NCI-H187 treated with DMSO at 0.1 percent for 48 hours (cell line): ENCODE measurements around the gene NAXD.
"Not testable (repeated sequence)": the region's sequence is repeated elsewhere in the genome, so short reads cannot be mapped to it uniquely, and the experiment has no call there.

Source experiments
- DNase-seq: peaks from one replicate; lab custom pipeline; 2025; lab: John Stamatoyannopoulos, UW

Gene NAXD

GRCh38 chr13:110628477-110628793 is 13.1 kb downstream of the NAXD start:
- no peak for DNase-seq

DNA sequence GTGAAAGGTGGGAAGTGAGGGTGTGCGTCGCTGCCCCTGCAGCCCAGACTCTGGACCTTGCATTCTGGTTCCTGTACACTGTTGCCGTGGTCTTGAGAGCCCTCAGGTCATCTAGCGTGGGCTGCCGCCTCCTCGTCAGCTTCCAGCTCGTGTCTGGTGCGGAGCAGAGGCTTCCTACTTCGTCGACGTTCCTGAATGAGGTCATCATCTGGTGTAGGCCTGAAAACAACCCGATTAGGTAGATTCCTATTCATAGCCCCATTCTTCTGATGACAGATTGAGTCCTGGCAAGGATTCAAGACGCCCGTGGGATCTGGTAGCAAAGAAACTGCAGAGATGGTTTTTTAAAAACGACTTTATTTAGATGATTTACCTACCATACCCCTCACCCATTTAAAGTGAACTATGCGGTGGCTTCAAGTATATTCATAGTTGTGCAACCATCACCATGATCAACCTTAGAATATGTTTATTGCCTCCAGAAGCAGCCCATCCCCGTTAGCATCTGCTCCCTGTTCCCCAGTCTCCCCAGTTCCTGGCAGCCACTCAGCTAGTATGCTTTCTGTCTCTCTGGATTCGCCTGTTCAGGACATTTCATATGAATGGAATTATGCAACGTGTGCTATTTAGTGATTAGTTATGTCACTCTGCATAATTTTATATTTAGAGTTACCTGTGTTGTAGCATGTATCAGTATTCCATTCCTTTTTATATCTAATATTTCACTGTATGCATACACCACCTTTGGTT is 13.8 kb downstream of the NAXD start:
- DNase-seq, result no peak

- DNase-seq, result no peak
Observed at GRCh38 chr13:110629735-110630134, 14.4 kb downstream of the NAXD start.

DNA sequence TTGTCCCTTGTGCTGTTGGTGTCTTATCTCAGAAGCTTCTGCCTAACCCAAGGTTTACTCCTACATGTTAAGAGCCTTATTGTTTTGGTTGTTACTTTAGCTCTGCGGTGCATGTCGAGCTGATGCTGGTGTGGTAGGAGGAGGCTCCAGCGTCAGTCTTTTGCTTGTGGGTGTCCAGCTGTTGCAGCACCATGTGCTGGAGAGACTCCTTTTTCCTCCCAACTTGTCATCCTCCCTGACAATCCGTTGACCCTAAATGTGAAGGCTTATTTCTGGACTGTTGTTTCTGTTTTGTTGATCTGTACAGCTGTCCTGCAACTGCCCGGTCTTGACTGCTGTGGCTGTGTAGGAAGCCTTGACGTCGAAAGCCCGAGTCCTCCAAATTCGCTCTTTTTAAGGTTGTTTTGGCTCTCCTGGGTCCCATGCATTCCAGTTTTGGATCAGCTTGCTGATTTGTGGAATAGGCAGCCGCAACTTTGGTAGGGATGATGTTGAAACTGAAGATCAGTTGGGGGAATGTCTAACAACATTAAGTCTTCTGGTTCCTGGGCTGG is 15.3 kb downstream of the NAXD start:
- no peak for DNase-seq

DNA sequence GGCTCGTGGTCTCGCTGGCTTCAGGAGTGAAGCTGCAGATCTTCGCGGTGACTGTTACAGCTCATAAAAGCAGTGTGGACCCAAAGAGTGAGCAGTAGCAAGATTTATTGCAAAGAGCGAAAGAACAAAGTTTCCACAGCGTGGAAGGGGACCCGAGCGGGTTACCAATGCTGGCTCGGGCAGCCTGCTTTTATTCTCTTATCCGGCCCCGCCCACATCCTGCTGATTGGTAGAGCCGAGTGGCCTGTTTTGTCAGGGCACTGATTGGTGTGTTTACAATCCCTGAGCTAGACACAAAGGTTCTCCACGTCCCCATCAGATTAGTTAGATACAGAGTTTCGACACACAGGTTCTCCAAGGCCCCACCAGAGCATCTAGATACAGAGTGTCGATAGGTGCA is 16.9 kb downstream of the NAXD start:
- not testable (repeated sequence) for DNase-seq

- DNase-seq, result no peak
Observed at GRCh38 chr13:110633776-110634175, 18.4 kb downstream of the NAXD start.

DNA sequence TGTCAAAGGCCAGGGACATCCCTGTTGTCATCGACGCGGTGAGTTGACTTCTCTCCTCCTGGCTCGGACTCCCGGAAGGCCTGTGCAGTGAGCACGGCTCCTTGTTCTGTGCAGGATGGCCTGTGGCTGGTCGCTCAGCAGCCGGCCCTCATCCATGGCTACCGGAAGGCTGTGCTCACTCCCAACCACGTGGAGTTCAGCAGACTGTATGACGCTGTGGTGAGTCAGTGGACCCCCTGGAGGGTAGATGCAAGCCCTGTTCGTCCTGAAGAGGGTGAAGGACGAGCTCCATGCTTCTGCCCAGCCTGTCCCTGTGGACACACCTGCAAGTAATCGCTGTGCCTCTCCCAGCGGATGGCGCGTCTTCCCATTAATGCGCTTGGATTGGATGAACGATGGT is 19.2 kb downstream of the NAXD start:
- no peak for DNase-seq

DNA sequence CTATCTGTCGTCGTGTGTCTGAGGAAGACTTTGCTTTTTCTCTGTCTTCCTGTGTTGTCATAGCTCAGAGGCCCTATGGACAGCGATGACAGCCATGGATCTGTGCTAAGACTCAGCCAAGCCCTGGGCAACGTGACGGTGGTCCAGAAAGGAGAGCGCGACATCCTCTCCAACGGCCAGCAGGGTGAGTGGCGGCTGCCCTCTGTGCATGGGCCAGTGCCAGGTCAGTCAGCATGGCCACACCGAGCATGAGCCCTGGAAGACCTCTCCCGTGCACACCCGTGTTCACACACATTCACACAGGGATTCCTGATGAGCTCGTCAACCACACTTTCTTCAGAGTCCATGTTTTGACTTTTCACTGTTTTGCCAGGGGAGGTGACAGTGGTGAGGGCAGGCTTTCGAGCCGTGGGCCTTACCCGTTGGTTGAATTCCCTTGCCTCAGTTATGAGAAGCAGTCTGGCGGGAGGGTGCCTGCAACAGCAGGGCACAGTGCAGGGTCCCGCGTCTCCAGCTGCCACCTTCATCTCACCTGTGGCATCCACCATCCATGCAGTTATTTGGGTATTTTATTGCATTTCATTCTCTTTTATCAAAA is 20.2 kb downstream of the NAXD start:
- DNase-seq, result no peak

DNA sequence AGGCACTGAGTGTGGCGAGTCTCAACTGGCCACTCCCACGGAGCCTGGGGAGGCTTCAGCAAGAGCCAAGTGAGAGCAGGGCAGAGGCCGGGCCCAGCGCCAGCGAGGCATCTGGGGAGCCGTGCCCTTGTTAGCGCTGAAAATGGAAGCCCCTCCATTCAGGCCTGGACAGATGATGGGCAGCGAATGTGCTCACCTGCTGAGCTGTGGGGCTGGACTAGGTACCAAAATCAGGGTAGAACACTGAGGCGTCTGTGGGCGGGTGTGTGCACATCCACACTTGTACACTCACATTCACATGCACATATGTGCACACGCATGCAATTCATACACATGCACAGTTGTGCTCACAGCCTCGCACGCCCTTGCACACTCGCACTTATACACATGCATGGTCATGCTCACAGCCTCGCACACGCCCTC is 20.7 kb downstream of the NAXD start:
- DNase-seq, result no peak

DNA sequence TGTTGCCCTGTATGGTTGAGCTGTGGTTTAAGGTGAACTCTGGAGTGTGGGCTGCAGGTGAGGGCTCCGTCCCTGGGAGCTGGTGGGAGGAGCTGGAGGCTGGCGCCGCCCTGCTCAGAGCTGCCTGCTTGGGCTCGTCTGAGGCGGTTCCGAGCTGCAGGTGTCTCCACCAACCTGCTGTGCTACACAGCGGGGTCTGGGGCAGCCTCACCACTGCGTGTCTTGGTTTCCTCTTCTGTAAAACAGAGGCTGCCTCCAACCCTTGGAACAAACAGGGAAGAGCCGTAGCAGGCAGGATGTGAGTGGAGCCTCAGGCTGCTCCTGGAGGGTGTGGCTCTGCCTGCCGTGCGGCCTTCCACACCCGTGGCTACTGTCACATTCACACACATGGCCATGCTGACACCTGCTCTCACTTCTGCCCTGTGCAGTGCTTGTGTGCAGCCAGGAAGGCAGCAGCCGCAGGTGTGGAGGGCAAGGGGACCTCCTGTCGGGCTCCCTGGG is 21.4 kb downstream of the NAXD start:
- peak; percentile 65 for DNase-seq

DNA sequence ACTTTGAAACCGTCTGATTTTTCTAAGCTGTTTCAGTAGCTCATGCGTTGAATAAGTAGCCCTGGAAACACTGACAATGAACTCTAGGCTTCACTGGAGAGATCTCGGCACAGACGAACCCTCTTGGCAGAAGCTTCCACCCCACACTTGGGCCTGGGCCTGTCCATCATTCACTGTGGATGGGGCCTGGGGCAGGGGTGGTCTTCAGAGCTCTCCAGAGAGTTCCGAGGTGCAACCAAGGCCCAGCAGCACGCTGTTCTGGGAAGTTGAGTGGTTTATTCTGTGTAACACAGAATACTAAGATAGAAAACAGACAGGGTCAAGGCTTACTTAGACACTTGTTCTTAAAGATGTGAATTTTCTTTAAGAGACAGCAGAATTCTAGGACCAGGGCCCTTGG is 21.9 kb downstream of the NAXD start:
- no peak for DNase-seq

GRCh38 chr13:110637747-110638146 is 22.4 kb downstream of the NAXD start:
- DNase-seq, result no peak

GRCh38 chr13:110638257-110638656 is 22.9 kb downstream of the NAXD start:
- no peak for DNase-seq

- DNase-seq, result no peak
Observed at GRCh38 chr13:110638814-110639806, 23.8 kb downstream of the NAXD start.

DNA sequence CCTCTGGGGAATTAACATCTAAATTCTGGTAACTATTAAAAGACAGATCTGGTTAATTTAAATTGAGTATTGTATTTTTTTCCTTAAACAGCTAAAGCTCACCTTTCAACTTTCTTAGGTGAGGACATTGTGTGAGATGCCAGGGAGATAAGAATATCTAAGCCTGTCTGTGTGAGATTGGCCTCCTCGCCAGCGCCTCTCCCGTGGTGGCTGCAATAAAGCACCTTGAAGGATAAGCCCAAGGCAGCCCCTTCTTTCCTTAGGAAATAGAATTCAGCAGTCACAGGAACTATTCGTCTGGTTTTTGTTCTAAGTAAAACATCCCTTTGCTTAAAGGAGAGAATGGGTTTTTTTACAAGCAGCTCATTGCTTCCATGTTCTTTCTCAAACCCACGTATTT is 24.6 kb downstream of the NAXD start:
- no peak for DNase-seq

GRCh38 chr13:110640591-110641029 is 25.3 kb downstream of the NAXD start:
- DNase-seq, result no peak

DNA sequence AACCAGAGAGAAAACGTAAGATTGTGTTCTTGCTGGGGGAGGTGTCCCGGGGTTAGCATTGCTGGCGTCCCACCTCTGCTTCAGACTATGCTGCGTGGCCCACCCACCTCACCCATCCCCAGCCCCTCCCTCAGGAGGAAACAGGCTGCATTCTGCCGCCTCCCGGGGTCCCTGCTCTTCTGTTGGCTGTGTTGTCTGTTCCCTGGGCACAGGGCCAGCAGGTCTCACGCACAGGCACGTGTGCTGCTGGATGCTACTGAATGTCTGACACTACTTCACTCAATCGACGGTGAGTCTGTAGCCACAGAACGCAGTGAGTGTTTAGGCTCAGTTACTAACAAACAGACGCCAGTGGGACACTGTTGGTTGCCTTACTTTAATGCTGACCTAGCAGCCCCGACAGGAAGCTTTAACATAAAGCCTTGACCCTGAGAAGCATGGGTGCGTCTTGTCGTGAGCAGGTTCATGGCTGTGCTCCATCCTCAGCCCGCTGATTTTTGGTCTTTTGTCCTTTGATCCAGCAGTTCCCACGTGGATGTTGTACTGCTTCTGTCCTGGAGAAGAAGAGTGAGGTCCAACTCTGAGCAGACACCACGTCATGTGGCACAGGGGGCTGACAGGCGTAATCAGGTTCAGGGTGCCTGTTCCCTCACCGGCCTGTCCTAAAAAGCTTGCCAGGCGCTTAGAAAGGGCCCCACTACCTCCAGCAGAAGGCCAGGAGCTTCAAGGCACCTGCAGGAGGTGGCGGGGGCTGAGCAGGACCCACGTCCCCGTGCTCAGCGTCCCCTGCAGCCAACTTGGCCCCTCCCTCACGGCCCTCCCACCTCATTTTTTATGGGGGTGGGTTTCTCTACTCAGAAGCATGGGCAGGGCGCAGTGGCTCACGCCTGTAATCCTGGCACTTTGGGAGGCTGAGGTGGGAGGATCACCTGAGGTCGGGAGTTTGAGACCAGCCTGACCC is 26.0 kb downstream of the NAXD start:
- no peak for DNase-seq

- DNase-seq, result no peak
Observed at GRCh38 chr13:110642291-110642981, 27.1 kb downstream of the NAXD start.

DNA sequence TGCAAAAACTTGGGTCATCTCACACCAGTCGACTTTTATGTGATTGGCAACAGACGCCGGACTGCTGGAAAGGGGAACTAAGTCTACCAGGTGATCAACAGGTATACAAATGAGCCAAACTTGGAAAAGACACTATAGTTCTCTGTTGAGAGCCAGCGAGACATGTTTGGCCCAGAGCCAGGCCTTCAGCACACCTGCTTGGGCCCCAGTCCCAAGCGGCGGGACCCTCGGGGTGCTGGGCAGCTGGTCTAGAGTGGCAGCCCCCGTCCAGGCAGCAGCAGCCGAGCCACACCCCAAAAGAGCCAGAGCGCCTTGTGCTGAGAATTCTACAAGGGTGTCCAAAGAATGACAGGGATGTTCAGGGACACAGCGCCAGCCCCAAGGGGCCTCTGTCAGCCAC is 28.0 kb downstream of the NAXD start:
- DNase-seq, result no peak

GRCh38 chr13:110643768-110644421 is 28.6 kb downstream of the NAXD start:
- no peak for DNase-seq
